ENCODE data around the gene POC1A. TPM values are rescaled to one million over a fixed set of nuclear protein-coding genes. Genes with fewer than 3 reads are reported as not detected.

The POC1A gene
- total RNA-seq, 1 donor from 2014 or later = 1.2 TPM

DNA sequence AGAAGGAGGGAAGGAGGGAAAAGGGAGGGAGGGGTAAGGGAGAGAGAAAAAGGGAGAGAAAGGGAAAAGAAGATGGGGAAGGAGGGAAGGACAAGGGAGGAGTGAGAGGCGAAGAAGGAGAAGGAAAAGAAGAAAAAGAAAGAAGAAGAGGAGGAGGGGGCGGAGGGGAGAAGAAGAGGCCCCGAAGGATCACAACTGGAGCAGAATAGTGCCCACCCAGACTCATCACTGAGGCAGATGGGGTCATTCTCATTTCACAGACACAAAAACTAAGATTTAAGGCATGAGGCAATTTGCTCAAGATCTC is 41.0 kb upstream of the POC1A start:
- DNase-seq = no peak
- intact Hi-C loops (cut with micrococcal nuclease) = no loop called here
- H3K9me3 ChIP-seq (replicated peaks) = no peaks in the 10 kb centered on the region
- H3K27ac ChIP-seq (replicated peaks) = peak overlapping the region; percentile 93
- peaks cover 11% of the 10 kb centered on the region for H3K36me3 ChIP-seq
- peaks cover 65% of the 10 kb centered on the region for H3K4me1 ChIP-seq
- no peak overlapping the region for H3K4me3 ChIP-seq
- TF ChIP-seq, protein P1, sequence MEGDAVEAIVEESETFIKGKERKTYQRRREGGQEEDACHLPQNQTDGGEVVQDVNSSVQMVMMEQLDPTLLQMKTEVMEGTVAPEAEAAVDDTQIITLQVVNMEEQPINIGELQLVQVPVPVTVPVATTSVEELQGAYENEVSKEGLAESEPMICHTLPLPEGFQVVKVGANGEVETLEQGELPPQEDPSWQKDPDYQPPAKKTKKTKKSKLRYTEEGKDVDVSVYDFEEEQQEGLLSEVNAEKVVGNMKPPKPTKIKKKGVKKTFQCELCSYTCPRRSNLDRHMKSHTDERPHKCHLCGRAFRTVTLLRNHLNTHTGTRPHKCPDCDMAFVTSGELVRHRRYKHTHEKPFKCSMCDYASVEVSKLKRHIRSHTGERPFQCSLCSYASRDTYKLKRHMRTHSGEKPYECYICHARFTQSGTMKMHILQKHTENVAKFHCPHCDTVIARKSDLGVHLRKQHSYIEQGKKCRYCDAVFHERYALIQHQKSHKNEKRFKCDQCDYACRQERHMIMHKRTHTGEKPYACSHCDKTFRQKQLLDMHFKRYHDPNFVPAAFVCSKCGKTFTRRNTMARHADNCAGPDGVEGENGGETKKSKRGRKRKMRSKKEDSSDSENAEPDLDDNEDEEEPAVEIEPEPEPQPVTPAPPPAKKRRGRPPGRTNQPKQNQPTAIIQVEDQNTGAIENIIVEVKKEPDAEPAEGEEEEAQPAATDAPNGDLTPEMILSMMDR (IDR thresholded peaks at IDR 0.05; ENCODE audit: borderline replicate concordance) = no peak
- H3K27me3 ChIP-seq (ENCODE audit: low read depth) = no peaks in the 10 kb centered on the region

DNA sequence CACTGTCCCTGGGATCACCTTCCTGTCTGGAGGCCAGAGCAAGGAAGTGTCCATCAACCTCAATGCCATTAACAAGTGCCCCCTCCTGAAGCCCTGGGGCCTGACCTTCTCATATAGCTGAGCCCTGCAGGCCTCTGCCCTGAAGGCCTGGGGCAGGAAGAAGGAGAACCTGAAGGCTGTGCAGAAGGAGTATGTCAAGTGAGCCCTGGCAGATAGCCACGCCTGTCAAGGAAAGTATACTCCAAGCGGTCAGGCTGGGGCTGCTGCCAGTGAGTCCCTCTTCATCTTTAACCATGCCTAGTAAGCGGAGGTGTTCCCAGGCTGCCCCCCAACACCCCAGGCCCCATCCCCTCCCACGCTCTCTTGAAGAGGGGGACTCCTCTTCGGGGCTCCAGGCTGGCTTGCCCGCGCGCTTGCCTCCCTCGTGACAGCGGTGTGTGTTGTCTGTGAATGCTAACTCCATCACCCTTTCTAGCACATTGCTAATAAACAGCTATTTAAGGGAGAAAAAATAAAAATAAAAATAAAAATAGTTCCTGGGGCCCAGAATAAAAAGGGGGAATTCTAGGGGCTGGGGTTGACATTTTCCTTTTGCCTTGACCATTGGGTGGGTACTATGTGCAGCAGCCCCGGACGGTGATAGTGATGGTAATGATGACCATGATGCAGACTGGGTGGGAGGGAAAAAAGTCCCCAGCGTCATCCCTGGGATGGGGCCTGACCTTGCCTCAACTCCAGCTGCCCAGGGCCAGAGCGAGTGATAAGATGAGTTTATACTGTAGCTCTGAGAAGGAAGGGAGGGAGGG is 40.5 kb upstream of the POC1A start:
- Histone ChIP-seq H3K27me3 (ENCODE audit: low read depth) (no peaks in the 10 kb centered on the region), H3K27ac (replicated peaks) (peak overlapping the region; percentile 93), H3K9me3 (replicated peaks) (no peaks in the 10 kb centered on the region), H3K4me1 (peaks cover 65% of the 10 kb centered on the region), H3K4me3 (no peak overlapping the region), H3K36me3 (peaks cover 6% of the 10 kb centered on the region)
- intact Hi-C loops (cut with micrococcal nuclease) = no loop called here
- TF ChIP-seq, protein P1 (IDR thresholded peaks at IDR 0.05; ENCODE audit: borderline replicate concordance) = no peak
- peak; percentile 73 for DNase-seq

DNA sequence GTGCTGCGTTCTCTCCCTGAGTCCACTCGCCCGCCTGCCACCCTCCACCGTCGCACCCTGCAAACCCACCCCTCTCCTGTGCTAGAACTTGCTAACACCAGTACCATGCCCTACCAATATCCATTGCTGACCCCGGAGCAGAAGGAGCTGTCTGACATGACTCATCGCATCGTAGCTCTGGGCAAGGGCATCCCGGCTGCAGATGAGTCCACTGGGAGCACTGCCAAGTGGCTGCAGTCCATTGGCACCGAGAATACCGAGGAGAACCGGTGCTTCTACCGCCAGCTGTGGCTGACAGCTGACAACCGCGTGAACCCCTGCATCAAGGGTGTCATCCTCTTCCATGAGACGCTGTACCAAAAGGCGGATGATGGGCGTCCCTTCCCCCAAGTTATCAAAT is 38.8 kb upstream of the POC1A start:
- intact Hi-C loops (cut with micrococcal nuclease) = no loop called here
- Histone ChIP-seq H3K27me3 (ENCODE audit: low read depth) (no peaks in the 10 kb centered on the region), H3K4me1 (peaks cover 58% of the 10 kb centered on the region), H3K4me3 (no peak overlapping the region), H3K36me3 (no peaks in the 10 kb centered on the region), H3K9me3 (replicated peaks) (no peaks in the 10 kb centered on the region), H3K27ac (replicated peaks) (no peak overlapping the region)
- peak; percentile 62 for DNase-seq
- TF ChIP-seq, protein P1 (IDR thresholded peaks at IDR 0.05; ENCODE audit: borderline replicate concordance) = no peak

DNA sequence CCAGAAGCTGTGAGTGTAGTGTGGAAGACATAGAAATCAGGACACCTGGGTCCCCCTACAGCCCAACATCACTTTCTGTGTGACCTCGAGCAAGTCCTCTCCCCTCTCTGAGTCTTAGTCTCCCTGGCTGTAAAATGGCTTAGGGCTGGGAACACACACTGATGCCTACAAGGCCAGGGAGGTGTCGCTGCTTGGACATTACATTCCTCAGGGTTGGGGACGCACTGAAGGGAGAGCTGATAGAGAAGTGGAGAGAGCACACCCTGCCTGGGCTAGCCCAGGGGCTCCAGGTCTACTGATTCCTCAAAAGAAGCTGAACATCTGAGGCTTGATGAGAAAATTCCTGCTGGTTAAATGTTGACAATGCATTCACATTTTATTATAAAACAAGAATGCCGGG is 37.4 kb upstream of the POC1A start:
- no peaks in the 10 kb centered on the region for H3K27me3 ChIP-seq (ENCODE audit: low read depth)
- no peak overlapping the region for H3K27ac ChIP-seq (replicated peaks)
- no peak for DNase-seq
- TF ChIP-seq, protein P1 (IDR thresholded peaks at IDR 0.05; ENCODE audit: borderline replicate concordance) = no peak
- H3K4me3 ChIP-seq = no peak overlapping the region
- intact Hi-C loops (cut with micrococcal nuclease) = no loop called here
- H3K36me3 ChIP-seq = no peaks in the 10 kb centered on the region
- H3K4me1 ChIP-seq = peaks cover 46% of the 10 kb centered on the region
- H3K9me3 ChIP-seq (replicated peaks) = no peaks in the 10 kb centered on the region

DNA sequence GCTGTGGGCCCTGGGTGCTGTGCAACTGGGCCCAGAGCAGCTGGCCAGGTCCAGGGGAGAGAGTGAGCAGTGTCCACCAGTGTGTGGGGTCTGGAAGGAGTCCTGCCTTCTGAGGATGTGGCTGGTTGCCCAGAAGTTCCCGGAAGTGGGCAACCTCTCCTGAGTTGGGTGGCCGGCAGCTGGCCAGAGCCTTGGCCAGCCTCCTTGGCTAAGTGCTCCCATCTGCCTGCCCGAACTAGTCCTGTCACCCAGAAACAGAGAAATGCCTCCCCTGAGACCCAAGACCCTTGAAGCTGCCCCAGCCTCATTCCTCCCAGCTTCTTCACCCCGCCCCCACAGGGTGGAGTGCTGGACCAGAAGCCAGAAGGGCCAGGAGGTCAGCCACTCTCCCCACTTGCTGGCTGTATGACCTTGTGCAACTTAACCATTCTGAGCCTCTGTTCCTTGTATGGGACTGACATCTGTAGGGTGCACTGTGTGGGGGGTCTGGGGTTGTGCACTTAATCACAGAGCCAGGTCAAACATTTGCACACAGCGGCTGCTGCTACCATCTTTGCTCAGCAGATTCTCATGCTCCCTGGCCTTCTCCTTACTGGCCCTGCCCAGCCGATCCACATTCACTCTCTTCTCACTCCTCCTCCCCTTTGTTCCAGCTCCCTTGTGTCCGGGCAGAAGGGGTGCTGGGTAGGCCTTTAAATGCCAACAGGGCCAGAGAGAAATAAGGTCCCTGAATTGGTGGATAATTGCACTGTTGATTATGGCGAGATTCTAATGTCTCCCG is 36.3 kb upstream of the POC1A start:
- H3K27ac ChIP-seq (replicated peaks) = peak overlapping the region; percentile 32
- no peaks in the 10 kb centered on the region for H3K36me3 ChIP-seq
- peak; percentile 34 for DNase-seq
- TF ChIP-seq, protein P1 (IDR thresholded peaks at IDR 0.05; ENCODE audit: borderline replicate concordance) = no peak
- peaks cover 34% of the 10 kb centered on the region for H3K4me1 ChIP-seq
- H3K27me3 ChIP-seq (ENCODE audit: low read depth) = no peaks in the 10 kb centered on the region
- intact Hi-C loops (cut with micrococcal nuclease) = no loop called here
- H3K4me3 ChIP-seq = no peak overlapping the region
- no peaks in the 10 kb centered on the region for H3K9me3 ChIP-seq (replicated peaks)

All from left ventricle myocardium inferior (tissue), 1 donor.